ENCODE measurements around the gene UBE2H.
A peak's percentile ranks its signal among the peaks of the same experiment; 100 is the strongest.
"Not testable (repeated sequence)": the region's sequence is repeated elsewhere in the genome, so short reads cannot be mapped to it uniquely, and the experiment has no call there.

Gene UBE2H

DNA sequence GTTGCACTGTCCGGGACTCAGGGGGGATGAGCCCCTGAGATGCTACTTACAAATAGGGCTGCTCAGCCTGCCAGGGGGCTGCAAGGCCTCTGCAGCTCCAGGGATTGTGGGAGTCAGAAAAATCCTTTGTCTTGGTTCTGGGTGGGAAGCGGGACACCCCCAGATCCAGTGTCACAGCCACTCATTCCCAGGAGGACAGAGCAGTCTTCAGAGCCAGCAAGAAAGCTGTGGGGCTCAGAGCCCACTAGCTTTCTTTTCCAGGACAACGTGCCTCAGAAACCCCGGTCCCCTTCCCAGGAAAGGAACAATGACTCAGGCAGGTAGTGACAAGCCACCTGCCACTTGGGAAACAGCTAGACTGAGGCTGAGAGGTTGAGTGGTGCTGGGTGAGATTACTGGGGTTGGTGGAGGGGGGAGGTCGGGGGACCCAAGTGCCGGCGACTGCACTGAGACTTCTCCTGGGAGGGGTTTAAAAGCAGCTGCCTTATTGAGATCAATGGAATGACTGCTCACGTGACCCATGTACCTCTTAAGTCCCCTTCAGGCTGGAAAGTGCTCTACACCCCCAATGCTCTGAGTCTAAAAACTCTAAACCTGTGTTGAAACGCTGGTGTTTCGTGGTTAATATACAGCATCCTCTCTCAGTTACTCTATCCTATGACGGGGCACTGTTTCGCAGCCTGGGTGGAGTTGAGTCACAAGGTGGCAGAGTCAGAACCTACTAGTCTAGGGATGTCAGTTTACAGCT is 123.6 kb downstream of the UBE2H start:
- Mint-ChIP-seq H3K27me3 (peaks cover 8% of the 10 kb centered on the region), H3K4me3 (no peak overlapping the region), H3K36me3 (peaks cover 7% of the 10 kb centered on the region), H3K9me3 (no peaks in the 10 kb centered on the region), H3K4me1 (peaks cover 23% of the 10 kb centered on the region), H3K27ac (no peak overlapping the region)
- peak; percentile 27 for DNase-seq
- CTCF ChIA-PET = interaction anchor here (0.7 to 8.8 kb wide), 18 partner anchors 9 to 486 kb away, joined by 3 to 135 read pairs (median 4); partner anchors contain the start of gene NRF1

DNA sequence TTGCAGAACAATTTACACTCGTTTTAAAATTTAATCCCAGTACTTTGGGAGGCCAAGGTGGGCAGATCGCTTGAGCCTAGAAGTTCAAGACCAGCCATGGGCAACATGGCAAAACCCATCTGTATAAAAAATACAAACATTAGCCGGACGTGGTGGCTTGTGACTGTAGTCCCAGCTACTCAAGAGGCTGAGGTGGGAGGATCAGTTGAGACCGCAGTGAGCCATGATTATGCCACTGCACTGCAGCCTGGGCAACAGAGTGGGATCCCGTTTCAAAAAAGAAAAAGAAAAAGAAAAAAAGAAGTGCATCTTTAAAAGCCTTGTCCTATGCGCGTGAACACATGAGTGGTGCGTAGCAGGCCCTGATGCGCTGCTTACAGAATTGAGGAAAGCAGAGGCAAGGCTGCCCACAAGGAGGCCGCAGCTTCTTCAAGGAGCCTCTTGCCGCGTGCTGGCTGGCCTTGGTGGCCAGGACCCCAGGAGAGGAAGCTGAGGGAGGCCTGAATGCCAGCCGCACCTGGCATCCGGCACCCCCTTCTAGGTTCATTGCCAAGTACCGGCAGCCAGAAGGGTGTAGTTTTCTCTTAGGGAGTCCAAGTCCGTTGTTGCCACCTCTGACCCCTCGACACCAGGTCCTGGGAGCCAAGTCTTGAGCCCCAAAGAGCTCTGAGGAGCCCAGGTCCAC is 124.5 kb downstream of the UBE2H start:
- peaks cover 2% of the 10 kb centered on the region for H3K36me3 Mint-ChIP-seq
- H3K27ac Mint-ChIP-seq = no peak overlapping the region
- no peak overlapping the region for H3K4me3 Mint-ChIP-seq
- CTCF ChIA-PET = interaction anchor here (0.6 to 8.8 kb wide), 4 partner anchors 12 to 183 kb away, joined by 3 to 135 read pairs (median 10); no protein-coding TSS in a partner anchor
- peaks cover 23% of the 10 kb centered on the region for H3K4me1 Mint-ChIP-seq
- H3K9me3 Mint-ChIP-seq = no peaks in the 10 kb centered on the region
- peaks cover 13% of the 10 kb centered on the region for H3K27me3 Mint-ChIP-seq
- no peak for DNase-seq

GRCh38 chr7:129827467-129827990 is 125.2 kb downstream of the UBE2H start:
- Mint-ChIP-seq H3K9me3 (no peaks in the 10 kb centered on the region), H3K27ac (no peak overlapping the region), H3K4me1 (peaks cover 23% of the 10 kb centered on the region), H3K27me3 (peaks cover 13% of the 10 kb centered on the region), H3K4me3 (peak overlapping the region; percentile 11), H3K36me3 (peaks cover 2% of the 10 kb centered on the region)
- DNase-seq = no peak
- CTCF ChIA-PET = interaction anchor here (0.6 to 8.8 kb wide), 2 partner anchors 178 to 184 kb away, joined by 3 to 135 read pairs; no protein-coding TSS in a partner anchor

- CTCF ChIA-PET = interaction anchor here (1.1 to 8.8 kb wide), 4 partner anchors 8 to 184 kb away, joined by 3 to 135 read pairs (median 16); no protein-coding TSS in a partner anchor
- H3K27ac Mint-ChIP-seq, H3K36me3 Mint-ChIP-seq: not testable (repeated sequence)
These were observed 125.9 kb downstream of the UBE2H start for GRCh38 chr7:129826895-129827294.

GRCh38 chr7:129825209-129825970 is 127.4 kb downstream of the UBE2H start:
- H3K4me3 Mint-ChIP-seq = peak overlapping the region; percentile 90

More at GRCh38 chr7:129826895-129827294, 125.9 kb downstream of the UBE2H start:
- H3K9me3 Mint-ChIP-seq, H3K4me3 Mint-ChIP-seq, DNase-seq: not testable (repeated sequence)
- peaks cover 23% of the 10 kb centered on the region for H3K4me1 Mint-ChIP-seq
- peaks cover 16% of the 10 kb centered on the region for H3K27me3 Mint-ChIP-seq

DNA sequence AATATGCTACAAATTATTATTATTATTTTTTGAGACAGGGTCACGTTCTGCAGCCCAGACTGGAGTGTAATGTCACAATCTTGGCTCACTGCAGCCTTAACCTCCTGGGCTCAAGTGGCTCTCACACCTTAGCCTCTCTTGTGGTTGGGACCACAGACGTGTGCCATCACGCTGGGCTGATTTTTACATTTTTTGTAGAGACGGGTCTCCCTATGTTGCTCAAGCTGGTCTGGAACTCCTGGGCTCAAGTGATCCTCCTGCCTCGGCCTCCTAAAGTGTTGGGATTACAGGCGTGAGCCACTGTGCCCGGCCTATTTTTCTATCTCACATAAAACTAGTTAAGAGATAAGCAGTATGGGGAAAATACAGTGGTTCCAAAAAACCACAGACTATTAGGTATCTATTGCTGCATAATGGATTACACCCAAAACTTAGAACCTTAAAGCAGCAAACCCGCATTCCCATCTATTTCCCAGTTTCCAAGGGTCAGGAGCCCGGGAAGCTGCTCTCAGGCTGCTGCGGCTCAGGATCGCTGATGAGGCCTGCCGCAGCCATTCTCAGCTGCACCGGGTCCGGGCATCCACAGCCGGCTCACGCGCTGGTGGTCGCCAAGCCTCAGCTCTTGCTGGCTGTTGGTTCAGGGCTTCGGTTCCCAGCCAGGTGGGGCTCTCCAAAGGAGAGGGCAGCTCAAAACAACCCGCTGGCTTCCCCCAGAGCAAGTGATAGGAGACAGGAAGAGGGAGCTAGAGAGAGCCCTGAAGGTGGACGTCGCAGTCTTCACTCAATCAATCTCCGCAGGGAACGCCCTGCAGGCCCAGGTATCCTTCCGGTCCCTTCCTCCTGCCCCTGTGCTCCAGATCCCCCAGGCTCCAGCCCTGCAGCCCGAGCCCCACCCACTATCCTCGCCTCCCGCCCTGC is 128.2 kb downstream of the UBE2H start:
- CTCF ChIA-PET = interaction anchor here (0.6 to 8.8 kb wide), 23 partner anchors 17 to 587 kb away, joined by 3 to 135 read pairs (median 3); no protein-coding TSS in a partner anchor
- Mint-ChIP-seq H3K27me3 (peaks cover 33% of the 10 kb centered on the region), H3K36me3 (no peaks in the 10 kb centered on the region), H3K4me3 (peak overlapping the region; percentile 90), H3K27ac (no peak overlapping the region), H3K9me3 (no peaks in the 10 kb centered on the region), H3K4me1 (peaks cover 16% of the 10 kb centered on the region)
- peak; percentile 58 for DNase-seq

More at GRCh38 chr7:129825209-129825970, 127.4 kb downstream of the UBE2H start:
- peak; percentile 92 for DNase-seq
- H3K27me3 Mint-ChIP-seq = peaks cover 28% of the 10 kb centered on the region
- H3K36me3 Mint-ChIP-seq = no peaks in the 10 kb centered on the region
- H3K27ac Mint-ChIP-seq = peak overlapping the region; percentile 76
- no peaks in the 10 kb centered on the region for H3K9me3 Mint-ChIP-seq
- peaks cover 23% of the 10 kb centered on the region for H3K4me1 Mint-ChIP-seq
- CTCF ChIA-PET = interaction anchor here (0.6 to 8.8 kb wide), 23 partner anchors 13 to 587 kb away, joined by 3 to 135 read pairs (median 3); no protein-coding TSS in a partner anchor

GRCh38 chr7:129823143-129823542 is 129.6 kb downstream of the UBE2H start:
- CTCF ChIA-PET = interaction anchor here (0.6 to 8.8 kb wide), 4 partner anchors 23 to 619 kb away, joined by 3 to 135 read pairs (median 7); no protein-coding TSS in a partner anchor
- H3K4me3 Mint-ChIP-seq = not testable (repeated sequence)
- H3K27me3 Mint-ChIP-seq = peaks cover 33% of the 10 kb centered on the region

DNA sequence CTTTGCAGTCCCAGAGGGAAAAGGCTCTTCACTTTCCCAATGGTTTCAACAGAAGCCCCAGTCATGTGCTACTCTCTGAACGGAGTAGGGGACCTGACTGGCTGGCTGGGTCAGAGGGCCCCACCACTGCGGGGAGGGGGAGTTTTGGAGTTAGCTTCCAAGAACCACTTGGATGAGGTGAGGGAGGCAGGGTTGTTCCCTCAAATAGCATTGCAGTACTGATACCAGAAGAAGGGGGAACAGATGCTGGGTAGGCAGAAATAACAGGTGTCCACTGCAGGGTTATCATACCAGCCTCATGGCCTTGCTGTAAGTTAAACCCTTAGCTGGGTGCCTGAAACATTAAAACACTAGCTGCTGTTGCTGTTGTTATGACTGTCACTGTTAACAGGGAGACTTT is 131.3 kb downstream of the UBE2H start:
- Mint-ChIP-seq H3K9me3 (peaks cover 8% of the 10 kb centered on the region), H3K36me3 (no peaks in the 10 kb centered on the region), H3K27me3 (peaks cover 34% of the 10 kb centered on the region), H3K27ac (no peak overlapping the region), H3K4me3 (no peak overlapping the region), H3K4me1 (peaks cover 12% of the 10 kb centered on the region)
- CTCF ChIA-PET = no interaction called here
- no peak for DNase-seq

More at GRCh38 chr7:129823143-129823542, 129.6 kb downstream of the UBE2H start:
- H3K27ac Mint-ChIP-seq, H3K36me3 Mint-ChIP-seq, H3K9me3 Mint-ChIP-seq, DNase-seq: not testable (repeated sequence)
- H3K4me1 Mint-ChIP-seq = peaks cover 12% of the 10 kb centered on the region

DNA sequence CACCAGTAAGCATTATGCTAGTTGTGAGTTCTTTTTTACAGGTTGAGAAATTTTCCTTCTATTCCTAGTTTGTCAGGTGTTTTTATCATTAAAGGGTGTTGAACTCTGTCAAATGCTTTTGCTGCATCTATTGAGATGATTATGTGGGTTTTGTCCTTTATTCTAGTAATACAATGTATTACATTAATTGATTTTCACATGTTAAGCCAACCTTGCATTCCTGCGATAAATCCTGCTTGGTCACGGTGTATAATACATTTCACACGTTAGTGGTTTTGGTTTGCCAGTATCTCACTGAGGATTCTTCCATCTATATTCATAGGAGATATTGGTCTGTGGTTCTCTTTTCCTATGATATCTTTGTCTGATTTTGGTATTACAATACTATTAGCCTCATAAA is 136.0 kb downstream of the UBE2H start:
- no peak for DNase-seq
- CTCF ChIA-PET = no interaction called here
- Mint-ChIP-seq H3K27ac (no peak overlapping the region), H3K9me3 (peaks cover 8% of the 10 kb centered on the region), H3K27me3 (peaks cover 30% of the 10 kb centered on the region), H3K36me3 (no peaks in the 10 kb centered on the region), H3K4me3 (no peak overlapping the region), H3K4me1 (no peaks in the 10 kb centered on the region)

- no peak overlapping the region for H3K27ac Mint-ChIP-seq
- no peak for DNase-seq
- H3K36me3 Mint-ChIP-seq = no peaks in the 10 kb centered on the region
- H3K9me3 Mint-ChIP-seq = no peaks in the 10 kb centered on the region
- H3K4me1 Mint-ChIP-seq = no peaks in the 10 kb centered on the region
- H3K27me3 Mint-ChIP-seq = peaks cover 13% of the 10 kb centered on the region
- CTCF ChIA-PET = no interaction called here
- no peak overlapping the region for H3K4me3 Mint-ChIP-seq
These were observed 144.9 kb downstream of the UBE2H start for GRCh38 chr7:129807863-129808262.

DNA sequence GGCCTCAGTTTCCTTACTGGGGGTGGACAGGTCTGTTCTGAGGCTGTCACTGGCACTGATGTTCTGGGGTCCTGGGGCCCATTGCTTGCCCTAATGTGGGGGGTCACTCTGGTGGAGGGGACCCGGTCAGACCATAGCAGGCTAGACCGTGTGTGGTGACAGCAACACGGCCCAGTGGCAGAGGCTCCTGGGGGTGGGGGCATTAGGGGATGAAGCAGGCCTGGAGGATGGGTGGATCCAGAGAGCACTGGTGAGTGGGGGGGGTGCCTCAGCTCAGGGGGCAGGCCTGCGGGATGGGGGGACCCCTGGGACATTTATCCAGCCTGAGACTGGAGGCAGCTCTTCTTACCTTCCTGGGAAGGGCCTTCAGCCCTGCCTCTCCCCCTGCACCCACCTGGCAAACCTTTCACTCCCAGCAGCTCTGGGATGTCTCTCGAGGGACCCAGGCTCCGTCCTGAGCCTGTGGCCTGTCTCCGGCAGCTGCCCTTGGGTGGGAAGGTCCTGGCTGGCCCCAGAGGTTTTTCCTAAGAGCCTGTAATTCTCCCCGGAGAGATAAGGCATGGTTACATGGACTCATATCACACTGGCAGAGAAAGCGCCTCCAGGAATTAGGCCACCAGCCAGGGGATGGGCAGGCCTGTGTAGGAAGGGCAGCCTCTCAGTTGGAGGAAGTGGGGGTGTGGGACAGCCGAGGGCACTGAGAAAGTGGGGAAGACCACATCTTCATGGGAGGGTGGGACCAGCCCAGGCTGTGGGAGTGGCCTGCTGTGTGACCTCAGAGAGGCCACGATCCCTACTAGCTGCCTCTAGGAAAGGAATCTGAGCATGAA is 147.7 kb downstream of the UBE2H start:
- DNase-seq = no peak
- Mint-ChIP-seq H3K4me1 (no peaks in the 10 kb centered on the region), H3K4me3 (no peak overlapping the region), H3K27ac (no peak overlapping the region), H3K27me3 (peaks cover 20% of the 10 kb centered on the region), H3K9me3 (no peaks in the 10 kb centered on the region), H3K36me3 (no peaks in the 10 kb centered on the region)
- CTCF ChIA-PET = no interaction called here
